Gastroesophageal sphincter (tissue), 3 donors: ENCODE results near the gene GNGT1.

Experiments
- CTCF ChIP-seq, 4 experiments: fragments of 200-600 bp in 2 of 4; fragments of 450-650 bp in 2 of 4; sonication (generic) in 1 of 4; IDR thresholded peaks; one replicate each; pipeline ENCODE4 v1.5.1; 2017 to 2019; ENCODE audit warnings: antibody characterized with exemption in 4 of 4, mild to moderate bottlenecking in 2 of 4, moderate library complexity in 2 of 4
- EP300 ChIP-seq: sonication (generic); formaldehyde crosslinking; IDR thresholded peaks from one replicate; pipeline ENCODE4 v1.6.1; 2017; ENCODE audit warnings: antibody characterized with exemption, mild to moderate bottlenecking
- POLR2A ChIP-seq, 2 donors: fragments of 450-650 bp; IDR thresholded peaks; one replicate each; pipeline ENCODE4 v1.6.1; 2017; ENCODE audit warnings: antibody characterized with exemption in 2 of 2, mild to moderate bottlenecking in 2 of 2, moderate library complexity in 1 of 2

GRCh38 chr7:93920496-93921182 is 14.3 kb downstream of the GNGT1 start:
- TF ChIP-seq CTCF (IDR thresholded peaks at IDR 0.05) (no peak), POLR2A (IDR thresholded peaks at IDR 0.05) (no peak), EP300 (no peak)
